ENCODE data around the gene DCST1. TPM values are rescaled to one million over a fixed set of nuclear protein-coding genes. Genes with fewer than 3 reads are reported as not detected.
A peak's percentile ranks its signal among the peaks of the same experiment; 100 is the strongest.

DCST1 gene
- polyA plus RNA-seq, 6 donors from 2014 or later = not detected

DNA sequence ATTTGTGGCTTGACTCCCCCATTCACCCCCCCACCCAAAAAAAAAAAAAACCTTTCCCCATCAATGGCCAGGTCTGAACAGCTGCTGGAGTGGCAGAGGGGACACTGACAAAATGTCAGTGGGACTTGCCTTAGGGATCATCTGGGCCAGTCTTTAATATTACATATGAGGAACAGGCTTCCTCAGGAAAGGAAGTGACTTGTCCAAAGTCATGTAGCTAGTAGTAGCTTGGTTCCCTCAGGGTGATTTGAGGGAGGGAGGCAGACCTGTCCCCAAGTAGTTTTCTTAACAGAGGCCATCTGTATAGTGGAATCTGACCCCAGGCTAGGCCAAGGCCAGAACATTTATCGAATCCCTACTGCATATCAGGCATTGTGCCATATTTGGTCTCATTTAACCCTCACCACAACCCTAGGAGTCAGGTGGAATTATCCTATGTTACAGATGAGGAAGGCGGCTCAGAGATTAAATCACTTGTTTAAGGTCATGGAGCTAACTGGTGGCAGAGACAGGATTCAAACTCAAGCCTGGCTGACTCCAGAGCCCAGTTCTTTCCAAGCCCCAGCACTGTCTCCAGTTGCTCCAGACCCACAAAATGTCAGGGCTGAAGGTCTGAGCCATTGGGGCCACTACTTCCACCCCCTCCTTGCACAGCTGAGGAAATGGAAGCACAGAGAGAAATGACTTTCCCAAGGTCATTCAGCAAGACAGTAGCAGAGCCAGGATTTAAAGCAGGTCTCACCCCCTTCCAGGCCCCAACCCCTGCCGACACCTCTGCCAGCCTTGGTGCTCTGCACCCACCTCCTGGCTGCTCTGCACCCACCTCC is 20.6 kb upstream of the DCST1 start:
- no peaks in the 10 kb centered on the region for H3K27me3 Mint-ChIP-seq
- DNase-seq (no peak), ATAC-seq (ENCODE audit: low read depth in 2 of 2) (no peak)
- peaks cover 66 to 86% (median 78%) of the 10 kb centered on the region in 3 donors for H3K4me1 Mint-ChIP-seq
- no peaks in the 10 kb centered on the region for H3K9me3 Mint-ChIP-seq
- H3K27ac Mint-ChIP-seq = peak overlapping the region; percentile 26 to 88 (median 61)
- no peaks in the 10 kb centered on the region for H3K36me3 Mint-ChIP-seq
- peak overlapping the region in 6 of 8 donors; percentile 6 to 80 (median 63) for H3K4me3 Mint-ChIP-seq

DNA sequence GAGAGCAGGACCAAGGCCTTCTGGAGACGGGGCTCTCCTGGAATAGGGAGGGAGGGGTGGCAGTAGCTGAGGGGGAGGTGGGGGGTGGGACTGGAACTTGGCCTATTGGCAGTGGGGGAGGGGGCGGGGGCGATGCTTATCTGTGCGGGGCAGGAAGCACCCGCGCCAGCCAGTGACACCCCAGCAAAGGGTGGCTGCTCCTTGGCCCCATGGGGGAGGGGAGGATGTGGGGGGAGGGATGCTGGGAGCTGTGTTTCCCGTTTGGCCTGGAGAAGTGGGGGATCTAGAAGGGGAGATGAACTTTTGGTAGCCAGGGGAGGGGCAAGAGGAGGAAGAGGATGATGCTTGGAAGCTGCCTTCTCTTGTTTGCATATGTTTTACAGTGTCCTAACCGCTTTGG is 20.0 kb upstream of the DCST1 start:
- peak overlapping the region; percentile 28 to 93 (median 63) for H3K27ac Mint-ChIP-seq
- ATAC-seq (ENCODE audit: low read depth in 2 of 2) (no peak), DNase-seq (no peak)
- H3K27me3 Mint-ChIP-seq = no peaks in the 10 kb centered on the region
- no peaks in the 10 kb centered on the region for H3K9me3 Mint-ChIP-seq
- H3K4me3 Mint-ChIP-seq = peak overlapping the region in 4 of 8 donors; percentile 23 to 80 (median 30)
- H3K36me3 Mint-ChIP-seq = no peaks in the 10 kb centered on the region
- peaks cover 62 to 83% (median 79%) of the 10 kb centered on the region in 3 donors for H3K4me1 Mint-ChIP-seq

DNA sequence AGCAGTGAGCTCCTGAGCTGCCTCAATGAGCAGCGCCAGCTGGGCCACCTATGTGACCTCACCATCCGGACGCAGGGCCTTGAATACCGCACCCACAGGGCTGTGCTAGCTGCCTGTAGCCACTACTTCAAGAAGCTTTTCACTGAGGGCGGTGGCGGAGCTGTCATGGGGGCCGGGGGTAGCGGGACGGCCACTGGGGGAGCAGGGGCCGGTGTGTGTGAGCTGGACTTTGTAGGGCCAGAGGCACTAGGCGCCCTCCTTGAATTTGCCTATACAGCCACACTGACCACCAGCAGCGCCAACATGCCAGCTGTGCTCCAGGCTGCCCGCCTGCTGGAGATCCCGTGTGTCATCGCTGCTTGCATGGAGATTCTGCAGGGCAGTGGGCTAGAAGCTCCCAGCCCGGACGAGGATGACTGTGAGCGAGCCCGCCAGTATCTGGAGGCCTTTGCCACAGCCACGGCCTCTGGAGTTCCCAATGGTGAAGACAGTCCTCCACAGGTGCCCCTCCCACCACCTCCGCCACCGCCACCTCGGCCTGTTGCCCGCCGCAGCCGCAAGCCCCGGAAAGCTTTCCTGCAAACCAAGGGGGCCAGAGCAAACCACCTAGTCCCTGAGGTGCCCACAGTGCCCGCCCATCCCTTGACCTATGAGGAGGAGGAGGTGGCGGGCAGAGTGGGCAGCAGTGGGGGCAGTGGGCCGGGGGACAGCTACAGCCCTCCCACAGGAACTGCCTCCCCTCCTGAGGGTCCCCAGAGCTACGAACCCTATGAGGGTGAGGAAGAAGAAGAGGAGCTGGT is 18.7 kb upstream of the DCST1 start:
- DNase-seq = no peak
- peak overlapping the region in 3 of 6 donors; percentile 33 to 93 (median 93) for H3K27ac Mint-ChIP-seq
- H3K4me3 Mint-ChIP-seq = peak overlapping the region in 3 of 8 donors; percentile 4 to 84 (median 19)
- no peaks in the 10 kb centered on the region for H3K27me3 Mint-ChIP-seq
- H3K36me3 Mint-ChIP-seq = no peaks in the 10 kb centered on the region
- no peak for ATAC-seq (ENCODE audit: low read depth in 2 of 2)
- no peaks in the 10 kb centered on the region for H3K9me3 Mint-ChIP-seq
- H3K4me1 Mint-ChIP-seq = peaks cover 62 to 84% (median 83%) of the 10 kb centered on the region in 3 donors

DNA sequence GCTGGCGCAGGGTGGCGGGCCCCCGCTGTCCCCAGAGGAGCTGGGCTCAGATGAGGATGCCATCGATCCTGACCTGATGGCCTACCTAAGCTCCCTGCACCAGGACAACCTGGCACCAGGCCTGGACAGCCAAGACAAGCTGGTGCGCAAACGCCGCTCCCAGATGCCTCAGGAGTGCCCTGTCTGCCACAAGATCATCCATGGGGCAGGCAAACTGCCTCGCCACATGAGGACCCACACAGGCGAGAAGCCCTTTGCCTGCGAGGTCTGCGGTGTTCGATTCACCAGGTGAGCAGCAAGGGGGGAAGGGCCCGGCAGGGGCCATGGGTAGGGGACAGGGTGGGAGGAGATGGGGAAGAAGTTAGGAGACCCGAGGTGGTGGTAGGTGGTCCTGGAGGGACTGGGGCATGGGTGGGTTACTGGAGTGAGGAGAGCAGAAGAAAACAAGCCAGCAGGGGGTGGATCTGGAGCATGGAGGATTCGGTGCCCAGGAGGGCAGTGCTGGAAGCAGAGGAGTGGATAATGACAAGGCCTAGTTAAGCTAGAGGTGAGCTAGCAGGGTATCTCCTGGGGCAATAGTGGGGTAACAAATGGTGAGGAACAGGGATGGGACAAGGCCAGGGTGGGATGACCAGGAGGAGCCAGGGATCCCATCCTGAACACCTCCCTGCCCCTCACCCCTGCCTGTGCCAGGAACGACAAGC is 17.9 kb upstream of the DCST1 start:
- peak overlapping the region; percentile 47 to 87 (median 78) for H3K4me3 Mint-ChIP-seq
- no peaks in the 10 kb centered on the region for H3K27me3 Mint-ChIP-seq
- H3K36me3 Mint-ChIP-seq = no peaks in the 10 kb centered on the region
- peaks cover 60 to 79% (median 76%) of the 10 kb centered on the region in 3 donors for H3K4me1 Mint-ChIP-seq
- no peak for ATAC-seq (ENCODE audit: low read depth in 2 of 2)
- DNase-seq = no peak
- peak overlapping the region in 5 of 6 donors; percentile 87 to 96 (median 93) for H3K27ac Mint-ChIP-seq
- no peaks in the 10 kb centered on the region for H3K9me3 Mint-ChIP-seq

DNA sequence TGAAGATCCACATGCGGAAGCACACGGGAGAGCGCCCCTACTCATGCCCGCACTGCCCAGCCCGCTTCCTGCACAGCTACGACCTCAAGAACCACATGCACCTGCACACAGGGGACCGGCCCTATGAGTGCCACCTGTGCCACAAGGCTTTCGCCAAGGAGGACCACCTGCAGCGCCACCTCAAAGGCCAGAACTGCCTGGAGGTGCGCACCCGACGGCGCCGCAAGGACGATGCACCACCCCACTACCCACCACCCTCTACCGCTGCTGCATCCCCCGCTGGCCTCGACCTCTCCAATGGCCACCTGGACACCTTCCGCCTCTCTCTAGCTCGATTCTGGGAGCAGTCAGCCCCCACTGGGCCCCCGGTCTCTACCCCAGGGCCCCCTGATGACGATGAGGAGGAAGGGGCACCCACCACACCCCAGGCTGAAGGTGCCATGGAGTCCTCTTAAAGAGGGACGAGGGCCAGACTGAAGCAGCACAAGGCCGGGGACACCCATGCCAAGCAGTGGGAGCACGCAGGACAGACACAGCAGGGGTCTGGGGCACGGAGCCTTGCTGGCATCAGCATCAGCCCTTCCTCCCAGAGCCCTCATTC is 17.3 kb upstream of the DCST1 start:
- DNase-seq = peak; percentile 74
- H3K36me3 Mint-ChIP-seq = no peaks in the 10 kb centered on the region
- H3K4me3 Mint-ChIP-seq = peak overlapping the region; percentile 58 to 87 (median 80)

GRCh38 chr1:155017041-155017945 is 16.3 kb upstream of the DCST1 start:
- Mint-ChIP-seq H3K27ac (peak overlapping the region; percentile 88 to 96 (median 92)), H3K27me3 (no peaks in the 10 kb centered on the region), H3K36me3 (no peaks in the 10 kb centered on the region), H3K4me1 (peaks cover 62 to 71% (median 67%) of the 10 kb centered on the region in 3 donors), H3K4me3 (peak overlapping the region; percentile 79 to 90 (median 86)), H3K9me3 (no peaks in the 10 kb centered on the region)
- peak; percentile 86 for DNase-seq
- ATAC-seq (ENCODE audit: low read depth in 2 of 2) = peak; percentile 81

More for the DNA sequence above, 17.3 kb upstream of the DCST1 start:
- H3K27me3 Mint-ChIP-seq = no peaks in the 10 kb centered on the region
- H3K4me1 Mint-ChIP-seq = peaks cover 61 to 74% (median 72%) of the 10 kb centered on the region in 3 donors
- H3K27ac Mint-ChIP-seq = peak overlapping the region; percentile 87 to 96 (median 92)
- H3K9me3 Mint-ChIP-seq = no peaks in the 10 kb centered on the region
- peak; percentile 35 to 52 for ATAC-seq (ENCODE audit: low read depth in 2 of 2)

DNA sequence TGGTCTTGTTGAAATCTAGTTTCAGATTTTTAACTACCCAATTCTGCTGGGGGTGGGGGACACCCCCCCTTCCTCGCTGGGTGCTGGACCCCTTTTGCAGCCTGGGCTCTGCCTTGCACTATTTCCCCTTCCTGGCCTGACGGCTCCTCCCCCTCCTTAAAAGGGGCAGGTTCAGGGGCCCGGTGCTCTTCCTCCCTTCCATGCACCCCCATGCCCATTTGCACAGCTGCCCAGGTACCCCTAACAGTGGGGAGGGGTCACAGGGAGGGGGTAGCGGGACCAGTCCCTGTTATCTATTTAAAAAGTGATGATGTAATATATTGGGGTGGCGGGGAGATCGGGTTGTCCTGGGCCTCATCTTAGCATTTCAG is 15.7 kb upstream of the DCST1 start:
- Mint-ChIP-seq H3K4me3 (peak overlapping the region; percentile 79 to 90 (median 86)), H3K4me1 (peaks cover 56 to 65% (median 60%) of the 10 kb centered on the region in 3 donors)
- peak; percentile 2 to 5 for ATAC-seq (ENCODE audit: low read depth in 2 of 2)

GRCh38 chr1:155018617-155019348 is 14.8 kb upstream of the DCST1 start:
- Mint-ChIP-seq H3K4me1 (peaks cover 47 to 57% (median 52%) of the 10 kb centered on the region in 3 donors), H3K27me3 (no peaks in the 10 kb centered on the region), H3K27ac (peak overlapping the region in 5 of 6 donors; percentile 40 to 96 (median 89)), H3K4me3 (peak overlapping the region in 7 of 8 donors; percentile 13 to 84 (median 62)), H3K9me3 (no peaks in the 10 kb centered on the region), H3K36me3 (no peaks in the 10 kb centered on the region)
- ATAC-seq (ENCODE audit: low read depth in 2 of 2) = no peak
- no peak for DNase-seq

More for the DNA sequence above, 15.7 kb upstream of the DCST1 start:
- Mint-ChIP-seq H3K36me3 (no peaks in the 10 kb centered on the region), H3K27ac (peak overlapping the region; percentile 88 to 96 (median 90)), H3K27me3 (no peaks in the 10 kb centered on the region), H3K9me3 (no peaks in the 10 kb centered on the region)
- DNase-seq = no peak

DNA sequence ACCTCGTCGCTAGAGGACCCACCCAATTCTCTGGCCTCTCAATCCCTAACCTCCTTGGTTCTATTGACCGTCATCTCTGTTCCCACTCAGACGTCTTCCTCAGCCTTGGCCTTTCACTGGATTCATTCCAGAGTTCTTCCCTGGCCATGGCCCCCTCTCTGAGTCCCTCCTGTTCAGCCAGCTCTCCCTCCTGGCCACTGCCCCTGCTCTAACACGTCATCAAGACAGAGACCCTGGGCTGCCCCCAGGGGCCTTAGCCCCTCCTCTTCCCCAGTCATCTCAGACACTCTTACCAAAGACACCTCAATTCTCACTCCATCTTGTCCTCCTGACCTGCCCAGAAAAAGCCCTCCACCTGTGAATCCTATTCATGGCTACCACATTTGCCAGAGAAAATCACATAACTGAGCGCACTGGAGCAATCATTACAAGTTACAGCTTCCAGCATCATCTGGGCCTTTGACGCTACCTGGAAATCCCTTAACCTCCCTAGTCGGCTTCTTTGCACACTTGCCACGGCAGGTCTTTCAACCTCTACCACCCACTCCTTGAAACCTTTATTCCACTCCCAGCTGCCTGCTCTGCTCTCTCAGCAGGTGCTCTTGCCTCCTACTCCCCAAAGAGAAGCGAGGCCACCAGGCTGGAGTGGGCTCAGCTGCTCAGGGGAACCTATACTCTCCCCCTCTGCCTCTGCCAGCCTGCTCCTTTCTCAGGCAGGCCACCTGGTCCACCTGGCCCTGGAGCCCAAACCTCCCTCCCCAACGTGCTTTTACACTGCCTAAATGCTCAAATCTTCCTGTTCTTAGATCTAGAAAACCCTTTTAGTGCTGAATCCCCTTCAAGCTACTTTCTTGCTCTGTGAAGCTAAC is 14.0 kb upstream of the DCST1 start:
- ATAC-seq (ENCODE audit: low read depth in 2 of 2) = no peak
- peak overlapping the region in 6 of 8 donors; percentile 13 to 70 (median 58) for H3K4me3 Mint-ChIP-seq
- peaks cover 41 to 54% (median 43%) of the 10 kb centered on the region in 3 donors for H3K4me1 Mint-ChIP-seq
- DNase-seq = no peak
- no peaks in the 10 kb centered on the region for H3K9me3 Mint-ChIP-seq
- H3K36me3 Mint-ChIP-seq = no peaks in the 10 kb centered on the region
- peak overlapping the region in 4 of 6 donors; percentile 40 to 89 (median 62) for H3K27ac Mint-ChIP-seq
- no peaks in the 10 kb centered on the region for H3K27me3 Mint-ChIP-seq

GRCh38 chr1:155022136-155022926 is 11.3 kb upstream of the DCST1 start:
- Mint-ChIP-seq H3K36me3 (no peaks in the 10 kb centered on the region), H3K27ac (peak overlapping the region in 2 of 6 donors; percentile 51 to 52), H3K4me3 (peak overlapping the region in 1 of 8 donors; percentile 65), H3K4me1 (peaks cover 22 to 33% (median 25%) of the 10 kb centered on the region in 3 donors), H3K9me3 (no peaks in the 10 kb centered on the region), H3K27me3 (no peaks in the 10 kb centered on the region)
- no peak for ATAC-seq (ENCODE audit: low read depth in 2 of 2)
- DNase-seq = no peak

Data from naive B cell (primary cell).